GM18508 (cell line): ENCODE results near the gene BICD2.

ENCODE experiments used
- ATAC-seq: cut with Tn5 transposase; IDR thresholded peaks from one replicate; pipeline ENCODE4 v1.9.1; 2021; ENCODE audit warnings: moderate number of reproducible peaks; ENCODE audit not compliant: insufficient read depth, unreplicated experiment

Gene BICD2

GRCh38 chr9:92716557-92716956 is 48.1 kb downstream of the BICD2 start:
- no peak for ATAC-seq

- ATAC-seq, result no peak
Observed at GRCh38 chr9:92715488-92716231, 49.0 kb downstream of the BICD2 start.

- ATAC-seq, result no peak
Observed at GRCh38 chr9:92714787-92715487, 49.7 kb downstream of the BICD2 start.

GRCh38 chr9:92714016-92714415 is 50.6 kb downstream of the BICD2 start:
- no peak for ATAC-seq

GRCh38 chr9:92713528-92713927 is 51.1 kb downstream of the BICD2 start:
- no peak for ATAC-seq

GRCh38 chr9:92712767-92713166 is 51.9 kb downstream of the BICD2 start:
- ATAC-seq, result no peak

GRCh38 chr9:92711844-92712243 is 52.8 kb downstream of the BICD2 start:
- no peak for ATAC-seq

GRCh38 chr9:92711146-92711545 is 53.5 kb downstream of the BICD2 start:
- no peak for ATAC-seq

GRCh38 chr9:92710368-92710767 is 54.3 kb downstream of the BICD2 start:
- ATAC-seq, result no peak

GRCh38 chr9:92709954-92710353 is 54.7 kb downstream of the BICD2 start:
- no peak for ATAC-seq

GRCh38 chr9:92709240-92709639 is 55.4 kb downstream of the BICD2 start:
- ATAC-seq, result no peak

- no peak for ATAC-seq
Observed at GRCh38 chr9:92707530-92707929, 57.1 kb downstream of the BICD2 start.

GRCh38 chr9:92706218-92706940 is 58.3 kb downstream of the BICD2 start:
- ATAC-seq, result no peak

- ATAC-seq, result no peak
Observed at GRCh38 chr9:92704528-92704927, 60.1 kb downstream of the BICD2 start.

GRCh38 chr9:92696619-92697018 is 68.0 kb downstream of the BICD2 start:
- ATAC-seq, result no peak

GRCh38 chr9:92686954-92687353 is 77.7 kb downstream of the BICD2 start:
- ATAC-seq, result no peak

- ATAC-seq, result no peak
Observed at GRCh38 chr9:92685022-92685421, 79.6 kb downstream of the BICD2 start.

- ATAC-seq, result no peak
Observed at GRCh38 chr9:92682269-92682668, 82.4 kb downstream of the BICD2 start.

- ATAC-seq, result no peak
Observed at GRCh38 chr9:92680166-92681119, 84.2 kb downstream of the BICD2 start.
